Neural cell (in vitro differentiated cells): ENCODE results near the gene C1QTNF1.

ENCODE experiments used
- CTCF ChIP-seq: fragments of 450-650 bp; IDR thresholded peaks from 2 replicates; pipeline ENCODE4 v1.5.1; 2014; ENCODE audit warnings: antibody characterized with exemption, mild to moderate bottlenecking, moderate library complexity; ENCODE audit not compliant: poor library complexity, severe bottlenecking
- POLR2AphosphoS5 ChIP-seq: IDR thresholded peaks from 2 replicates; pipeline ENCODE4 v1.6.1; 2012

GRCh38 chr17:79082311-79083190 lies 58.6 kb downstream of the C1QTNF1 start:
- TF ChIP-seq CTCF (peak; percentile 65), POLR2AphosphoS5 (no peak)
